RWPE2 (cell line): Measurements from ENCODE around the gene RIC8B.

Source experiments
- ATAC-seq: fragments of 200-7000 bp; cut with Tn5 transposase; 3 replicates; pipeline ENCODE4 v1.9.1; 2021; ENCODE audit warnings: low read depth
- DNase-seq: peaks from one replicate; pipeline ENCODE4 v3.0.0-alpha.2; 2020; ENCODE audit warnings: low spot score
- H3K27ac ChIP-seq: fragments of 450-650 bp; 2 replicates; pipeline ENCODE4 v1.5.1; 2017; ENCODE audit warnings: mild to moderate bottlenecking; ENCODE audit not compliant: poor library complexity, severe bottlenecking
- H3K27me3 ChIP-seq: fragments of 250-450 bp; sonication (Bioruptor Pico); 2 replicates; pipeline ENCODE4 v1.5.1; 2021; ENCODE audit warnings: mild to moderate bottlenecking, moderate library complexity; ENCODE audit not compliant: insufficient read depth, poor library complexity, severe bottlenecking
- H3K36me3 ChIP-seq: fragments of 250-450 bp; sonication (Bioruptor Pico); 2 replicates; pipeline ENCODE4 v1.5.1; 2020; ENCODE audit warnings: low read depth, mild to moderate bottlenecking, moderate library complexity
- H3K4me1 ChIP-seq: fragments of 250-450 bp; sonication (Bioruptor Pico); 2 replicates; pipeline ENCODE4 v1.5.1; 2021; ENCODE audit warnings: mild to moderate bottlenecking, moderate library complexity; ENCODE audit not compliant: insufficient read depth, poor library complexity, severe bottlenecking
- H3K4me3 ChIP-seq: fragments of 250-450 bp; sonication (Bioruptor Pico); 2 replicates; pipeline ENCODE4 v1.5.1; 2021; ENCODE audit warnings: mild to moderate bottlenecking, moderate library complexity; ENCODE audit not compliant: severe bottlenecking
- H3K9me3 ChIP-seq: fragments of 250-450 bp; sonication (Bioruptor Pico); 2 replicates; pipeline ENCODE4 v1.5.1; 2021; ENCODE audit warnings: mild to moderate bottlenecking, moderate library complexity; ENCODE audit not compliant: severe bottlenecking
- TF ChIP-seq, protein P1 (sequence below): fragments of 450-650 bp; IDR thresholded peaks from one replicate; pipeline ENCODE4 v1.5.1; 2017; ENCODE audit warnings: mild to moderate bottlenecking, moderate library complexity; ENCODE audit not compliant: poor library complexity, severe bottlenecking

RIC8B gene

DNA sequence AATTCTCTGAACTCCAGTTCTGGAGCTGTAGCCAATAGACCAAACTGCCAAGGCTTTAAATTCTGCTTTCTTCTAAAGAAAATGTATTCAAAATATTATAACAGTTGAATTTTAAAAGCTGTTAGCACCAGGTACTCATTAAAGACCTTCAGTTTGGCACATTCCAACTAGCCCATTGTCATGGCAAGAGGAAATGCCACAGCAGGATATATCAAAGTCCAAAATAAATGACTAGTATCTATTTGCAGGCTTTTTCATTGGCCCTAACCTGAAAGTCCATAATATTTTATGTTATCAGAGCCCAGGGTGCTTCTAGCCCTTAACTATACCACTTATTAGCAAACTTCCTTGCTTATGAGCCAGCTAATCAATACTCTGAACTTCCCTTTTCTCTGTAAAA lies 3.1 kb upstream of the RIC8B start:
- peaks cover 5% of the 10 kb centered on the region for H3K4me1 ChIP-seq
- TF ChIP-seq, protein P1, sequence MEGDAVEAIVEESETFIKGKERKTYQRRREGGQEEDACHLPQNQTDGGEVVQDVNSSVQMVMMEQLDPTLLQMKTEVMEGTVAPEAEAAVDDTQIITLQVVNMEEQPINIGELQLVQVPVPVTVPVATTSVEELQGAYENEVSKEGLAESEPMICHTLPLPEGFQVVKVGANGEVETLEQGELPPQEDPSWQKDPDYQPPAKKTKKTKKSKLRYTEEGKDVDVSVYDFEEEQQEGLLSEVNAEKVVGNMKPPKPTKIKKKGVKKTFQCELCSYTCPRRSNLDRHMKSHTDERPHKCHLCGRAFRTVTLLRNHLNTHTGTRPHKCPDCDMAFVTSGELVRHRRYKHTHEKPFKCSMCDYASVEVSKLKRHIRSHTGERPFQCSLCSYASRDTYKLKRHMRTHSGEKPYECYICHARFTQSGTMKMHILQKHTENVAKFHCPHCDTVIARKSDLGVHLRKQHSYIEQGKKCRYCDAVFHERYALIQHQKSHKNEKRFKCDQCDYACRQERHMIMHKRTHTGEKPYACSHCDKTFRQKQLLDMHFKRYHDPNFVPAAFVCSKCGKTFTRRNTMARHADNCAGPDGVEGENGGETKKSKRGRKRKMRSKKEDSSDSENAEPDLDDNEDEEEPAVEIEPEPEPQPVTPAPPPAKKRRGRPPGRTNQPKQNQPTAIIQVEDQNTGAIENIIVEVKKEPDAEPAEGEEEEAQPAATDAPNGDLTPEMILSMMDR, result no peak
- H3K27me3 ChIP-seq, result peaks cover 5% of the 10 kb centered on the region
- H3K4me3 ChIP-seq, result no peak overlapping the region
- H3K36me3 ChIP-seq, result no peaks in the 10 kb centered on the region
- no peak overlapping the region for H3K27ac ChIP-seq
- H3K9me3 ChIP-seq, result no peaks in the 10 kb centered on the region
- ATAC-seq (no peak), DNase-seq (no peak)

- H3K9me3 ChIP-seq, result no peaks in the 10 kb centered on the region
- peak overlapping the region; percentile 61 for H3K27ac ChIP-seq
- peaks cover 5% of the 10 kb centered on the region for H3K4me1 ChIP-seq
- H3K27me3 ChIP-seq, result peaks cover 3% of the 10 kb centered on the region
- ATAC-seq (no peak), DNase-seq (no peak)
- no peaks in the 10 kb centered on the region for H3K36me3 ChIP-seq
- peak overlapping the region; percentile 62 for H3K4me3 ChIP-seq
- TF ChIP-seq, protein P1, result no peak
Measured at GRCh38 chr12:106773286-106774004, 1.0 kb upstream of the RIC8B start.

DNA sequence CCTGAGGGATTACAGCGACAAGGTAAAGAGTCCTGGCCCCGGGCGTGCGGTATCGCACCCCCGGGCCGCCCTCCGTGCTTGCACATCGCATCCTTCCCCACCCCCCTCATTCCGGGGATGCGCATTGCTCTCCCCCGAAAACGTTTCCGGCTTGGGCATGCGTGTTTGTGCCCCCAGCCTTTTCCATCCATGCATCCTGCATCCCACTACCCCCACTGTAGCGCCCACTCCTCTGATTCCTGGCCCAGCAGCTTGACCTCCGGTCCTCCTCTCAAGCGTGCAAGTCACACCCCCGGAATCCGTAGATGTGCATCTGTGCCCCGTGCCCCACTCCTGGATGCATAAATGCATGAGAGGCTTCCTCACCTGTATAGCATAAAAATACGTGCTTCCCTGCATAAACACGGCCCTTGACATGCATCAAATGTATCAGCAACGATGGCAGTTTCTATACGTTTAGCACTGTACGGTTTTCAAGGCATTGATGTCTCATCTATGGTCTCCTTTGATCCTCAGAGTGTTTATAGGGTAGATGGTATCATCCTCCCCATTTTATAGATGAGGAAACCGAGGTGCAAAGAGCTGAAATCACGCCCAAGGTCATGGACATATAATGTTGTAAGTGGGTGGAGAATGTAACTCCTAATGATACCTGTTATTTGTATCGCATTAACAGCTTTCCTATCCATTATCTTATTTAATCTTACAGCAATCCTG lies 484 bp downstream of the RIC8B start:
- Histone ChIP-seq H3K9me3 (no peaks in the 10 kb centered on the region), H3K4me1 (peaks cover 5% of the 10 kb centered on the region), H3K27ac (peak overlapping the region; percentile 61), H3K36me3 (no peaks in the 10 kb centered on the region), H3K4me3 (peak overlapping the region; percentile 62), H3K27me3 (no peaks in the 10 kb centered on the region)
- no peak for ATAC-seq
- DNase-seq, result no peak
- TF ChIP-seq, protein P1, result no peak

GRCh38 chr12:106776897-106777296 lies 2.4 kb downstream of the RIC8B start:
- H3K27me3 ChIP-seq, result no peaks in the 10 kb centered on the region

More at GRCh38 chr12:106776897-106777296, 2.4 kb downstream of the RIC8B start:
- Histone ChIP-seq H3K4me1 (peaks cover 5% of the 10 kb centered on the region), H3K9me3 (no peaks in the 10 kb centered on the region), H3K36me3 (no peaks in the 10 kb centered on the region), H3K4me3 (no peak overlapping the region), H3K27ac (no peak overlapping the region)
- ATAC-seq (no peak), DNase-seq (no peak)
- TF ChIP-seq, protein P1, result no peak
